HG02852 (cell line): ENCODE measurements around the gene RPS21.

Experiments used
- ATAC-seq: cut with Tn5 transposase; IDR thresholded peaks from one replicate; pipeline ENCODE4 v1.9.1; 2021; ENCODE audit warnings: mild to moderate bottlenecking, moderate library complexity; ENCODE audit not compliant: unreplicated experiment

RPS21 gene

GRCh38 chr20:62409086-62409853 is 22.4 kb downstream of the RPS21 start:
- ATAC-seq: no peak

- ATAC-seq: no peak
These were observed 23.2 kb downstream of the RPS21 start for GRCh38 chr20:62409931-62410745.

- no peak for ATAC-seq
These were observed 24.0 kb downstream of the RPS21 start for GRCh38 chr20:62410746-62411478.

- ATAC-seq: no peak
These were observed 24.7 kb downstream of the RPS21 start for GRCh38 chr20:62411479-62412193.

DNA sequence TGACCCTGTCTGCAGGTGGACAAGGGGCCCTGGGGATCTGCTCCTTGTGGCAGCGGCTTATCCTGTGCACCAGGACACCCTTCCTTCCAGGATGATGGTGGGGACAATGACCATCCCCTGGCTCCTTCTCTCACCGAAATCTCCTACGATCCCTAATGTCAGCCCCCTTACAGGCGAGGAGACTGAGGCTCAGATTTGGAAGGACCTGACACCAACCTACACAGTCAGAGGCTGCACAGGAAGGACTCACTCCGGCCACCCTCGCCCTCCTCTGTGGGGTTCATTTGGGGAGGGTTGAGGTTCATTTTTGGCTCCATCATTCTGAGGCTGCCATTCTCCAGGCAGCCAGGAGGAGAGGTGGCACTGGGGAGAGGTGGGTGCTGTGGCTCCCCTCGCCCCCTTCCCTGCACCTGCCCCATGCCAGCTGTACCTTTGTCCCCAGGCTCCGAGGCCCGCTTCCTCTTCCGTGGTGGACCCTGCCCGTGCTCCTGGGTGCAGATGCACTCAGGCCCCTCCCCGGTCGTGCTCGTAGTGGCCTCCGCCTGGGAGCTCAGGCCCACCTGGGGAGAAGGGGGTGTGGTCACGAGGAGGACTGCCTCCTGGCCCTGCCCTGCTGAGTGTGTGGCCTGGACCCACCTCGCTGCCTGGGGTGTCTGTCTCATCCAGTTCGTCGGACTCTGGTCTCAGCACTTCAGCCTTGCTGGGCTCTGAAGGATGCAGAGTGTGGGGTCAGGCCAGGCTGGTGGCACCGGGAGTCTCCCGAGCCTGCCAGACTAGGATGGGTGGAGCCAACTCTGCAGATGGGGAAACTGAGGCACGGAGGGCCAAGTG is 25.5 kb downstream of the RPS21 start:
- ATAC-seq: no peak

DNA sequence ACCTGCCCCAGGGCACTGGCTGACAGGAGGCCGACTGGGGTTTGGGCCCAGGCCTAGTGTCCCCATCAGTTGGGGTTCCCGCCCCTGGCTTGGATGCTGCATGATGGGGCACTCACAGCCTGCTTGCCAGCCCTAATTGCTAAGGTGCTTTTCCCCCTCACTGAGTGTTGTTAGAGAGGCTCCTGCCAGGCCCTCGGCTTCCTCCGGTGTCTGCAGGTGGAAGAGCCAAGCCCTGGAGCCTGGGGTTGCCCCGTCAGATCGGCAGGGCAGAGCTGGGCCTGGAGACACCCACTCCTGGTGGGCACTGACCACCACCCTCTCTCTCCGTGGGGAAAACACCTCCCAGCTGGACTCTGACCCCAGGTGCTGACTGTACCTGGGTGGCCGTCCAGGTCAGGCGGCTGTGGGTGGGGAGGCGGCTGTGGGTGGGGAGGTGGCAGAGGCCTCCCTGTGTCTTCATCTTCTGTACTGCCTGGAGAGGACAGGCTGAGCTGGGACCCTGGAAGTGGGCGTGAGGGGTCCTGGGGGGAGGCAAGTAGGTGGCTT is 26.2 kb downstream of the RPS21 start:
- no peak for ATAC-seq

DNA sequence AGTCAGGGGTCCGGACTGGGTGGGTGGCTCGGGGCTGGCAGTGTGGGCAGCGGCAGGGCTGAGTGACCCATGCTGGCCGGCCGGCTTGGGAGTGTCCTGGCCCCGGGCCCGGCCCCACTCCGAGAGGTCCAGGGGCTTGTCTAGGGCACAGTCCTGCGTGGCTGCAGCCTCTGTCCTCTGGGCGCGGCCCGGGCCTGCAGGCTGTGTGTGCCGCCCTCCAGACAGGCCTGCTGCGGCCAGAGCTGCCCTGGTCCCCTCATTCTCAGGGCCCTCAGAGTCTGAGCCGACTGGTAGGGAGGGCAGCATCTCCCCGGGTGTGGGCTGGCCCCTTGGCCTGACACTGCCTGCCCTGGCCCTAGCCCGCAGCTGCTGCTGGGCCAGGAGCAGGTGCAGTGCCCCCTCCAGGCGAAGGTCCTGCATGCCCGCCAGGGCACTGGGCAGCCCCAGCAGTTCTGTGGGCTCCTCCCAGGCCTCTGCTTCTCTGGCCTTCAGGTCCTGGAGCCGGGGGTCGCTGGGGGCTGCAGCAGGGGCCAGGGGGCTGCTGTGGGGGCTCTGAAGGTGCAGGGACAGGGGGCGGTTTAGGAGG is 27.1 kb downstream of the RPS21 start:
- ATAC-seq: no peak

DNA sequence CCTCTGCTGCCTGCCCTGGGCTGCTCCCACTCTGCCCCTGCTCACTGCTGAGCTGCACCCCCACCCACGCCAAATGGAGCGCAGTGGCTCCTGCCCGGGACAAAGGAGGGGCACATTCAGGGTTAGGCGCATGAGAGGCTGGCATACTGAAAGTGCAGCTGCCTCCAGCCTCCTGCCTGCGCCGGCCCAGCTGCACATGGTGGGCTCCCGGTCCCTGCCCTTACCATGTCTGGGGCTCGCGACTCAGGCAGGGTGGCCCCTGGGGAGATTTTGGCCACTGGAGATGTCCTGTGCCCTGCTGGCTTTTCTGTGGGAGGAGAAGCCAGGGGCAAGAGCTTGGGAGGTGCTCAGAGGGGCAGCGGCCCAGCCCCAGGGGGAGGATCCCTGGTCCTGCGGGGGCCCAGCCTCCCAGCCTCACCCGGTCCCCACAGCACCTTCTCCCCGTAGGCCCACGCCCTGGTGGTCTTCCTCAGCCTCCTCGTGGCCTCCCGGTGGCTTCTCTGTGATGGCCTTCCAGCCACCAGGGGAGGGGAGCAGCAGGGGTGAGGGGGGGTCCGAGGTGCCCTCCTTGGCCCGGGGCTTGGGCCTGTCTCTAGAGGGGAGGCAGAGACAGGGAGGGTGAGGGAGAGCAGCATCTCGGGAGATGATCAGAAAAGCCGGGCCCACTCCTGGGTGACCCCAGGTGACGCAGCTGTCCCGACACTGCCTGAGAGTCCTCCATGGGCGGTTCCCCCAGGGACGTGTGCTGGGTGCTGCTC is 28.6 kb downstream of the RPS21 start:
- ATAC-seq: no peak

GRCh38 chr20:62416651-62417637 is 30.0 kb downstream of the RPS21 start:
- ATAC-seq: no peak

DNA sequence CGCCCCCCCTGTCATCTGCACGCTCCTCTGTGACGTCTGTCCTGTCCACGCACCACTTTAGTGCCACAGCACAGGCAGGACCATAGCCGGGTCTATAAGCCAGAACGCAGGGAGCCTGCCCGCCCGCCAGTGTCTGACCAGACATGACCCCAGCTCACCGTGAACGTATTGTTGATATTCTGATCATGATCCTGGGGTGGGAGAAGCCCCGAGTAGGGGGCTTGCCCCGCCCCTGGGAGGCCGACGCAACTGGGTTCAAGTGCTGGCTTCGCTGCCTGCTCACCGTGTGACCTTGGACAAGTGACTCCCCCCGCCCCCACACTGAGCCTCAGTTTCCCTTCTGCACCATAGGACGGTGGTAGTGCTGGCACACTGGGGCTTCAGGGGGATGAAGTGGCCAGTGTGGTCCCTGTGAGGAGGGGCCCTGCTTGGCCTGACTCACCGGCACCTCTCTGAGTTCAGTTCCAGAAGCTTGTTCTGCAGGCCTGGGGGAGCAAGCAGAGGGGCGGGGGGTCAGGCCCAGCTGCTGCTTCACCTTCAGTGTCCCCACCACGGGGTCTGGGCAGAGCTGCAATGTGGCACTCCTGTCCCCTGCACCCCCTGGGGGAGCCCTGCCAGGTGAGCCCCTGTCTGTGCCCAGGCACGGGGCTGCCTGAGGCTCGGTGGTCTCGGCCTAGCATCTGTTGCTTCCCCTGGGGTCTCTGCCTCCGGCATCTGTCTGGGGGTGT is 31.2 kb downstream of the RPS21 start:
- no peak for ATAC-seq

- ATAC-seq: no peak
These were observed 32.0 kb downstream of the RPS21 start for GRCh38 chr20:62418709-62419487.

DNA sequence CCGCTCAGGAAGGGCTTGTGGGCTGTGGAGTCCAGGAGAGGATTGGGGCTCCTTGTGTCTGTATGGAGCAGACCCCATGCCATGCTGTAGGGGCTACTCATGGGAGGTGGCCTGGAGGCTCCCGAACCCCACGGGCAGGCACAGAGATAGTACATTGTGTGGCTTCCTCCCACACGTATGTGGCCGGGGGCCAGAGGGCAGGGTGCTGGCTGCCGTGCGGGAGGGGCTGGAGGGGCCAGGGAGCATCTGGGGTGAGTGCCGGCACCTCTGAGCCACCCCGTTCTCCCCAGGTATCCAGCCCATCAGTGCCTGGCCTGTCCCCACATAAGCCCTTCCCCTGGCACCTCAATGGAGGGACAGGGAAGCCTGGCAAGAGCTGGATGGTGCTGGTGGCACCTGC is 32.9 kb downstream of the RPS21 start:
- no peak for ATAC-seq

DNA sequence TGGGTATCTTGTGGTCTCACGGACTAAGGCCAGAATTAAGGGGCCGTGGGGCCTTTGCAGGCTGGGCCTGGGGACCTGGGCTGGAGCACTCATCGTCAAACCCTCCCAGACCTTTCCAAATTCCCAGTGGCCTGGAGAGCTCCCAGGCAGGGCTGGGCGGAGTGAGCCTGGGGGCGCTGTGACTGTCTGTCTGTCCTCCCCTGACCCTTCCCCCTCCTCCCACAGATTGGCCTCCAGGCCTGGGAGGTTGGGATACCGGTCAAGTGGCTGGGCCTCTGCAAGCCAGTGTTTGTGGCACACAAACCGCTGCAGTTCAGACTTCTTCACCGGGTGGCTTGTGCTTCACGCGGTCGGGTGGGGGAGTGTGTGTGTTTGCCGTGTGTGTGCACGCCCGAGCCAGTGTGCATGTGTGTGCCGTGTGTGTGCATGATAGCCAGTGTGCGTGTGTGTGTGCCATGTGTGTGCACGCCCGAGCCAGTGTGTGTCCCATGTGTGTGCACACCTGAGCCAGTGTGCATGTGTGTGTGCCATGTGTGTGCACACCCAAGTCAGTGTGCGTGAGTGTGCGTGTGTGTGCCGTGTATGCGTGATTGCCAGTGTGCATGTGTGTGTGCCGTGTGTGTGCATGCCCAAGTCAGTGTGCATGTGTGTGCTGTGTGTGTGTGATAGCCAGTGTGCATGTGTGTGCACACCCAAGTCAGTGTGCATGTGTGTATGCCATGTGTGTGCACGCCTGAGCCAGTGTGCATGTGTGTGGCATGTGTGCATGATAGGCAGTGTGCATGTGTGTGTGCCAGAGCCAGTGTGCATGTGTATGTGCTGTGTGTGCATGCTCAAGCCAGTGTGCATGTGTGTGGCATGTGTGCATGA is 34.2 kb downstream of the RPS21 start:
- no peak for ATAC-seq

DNA sequence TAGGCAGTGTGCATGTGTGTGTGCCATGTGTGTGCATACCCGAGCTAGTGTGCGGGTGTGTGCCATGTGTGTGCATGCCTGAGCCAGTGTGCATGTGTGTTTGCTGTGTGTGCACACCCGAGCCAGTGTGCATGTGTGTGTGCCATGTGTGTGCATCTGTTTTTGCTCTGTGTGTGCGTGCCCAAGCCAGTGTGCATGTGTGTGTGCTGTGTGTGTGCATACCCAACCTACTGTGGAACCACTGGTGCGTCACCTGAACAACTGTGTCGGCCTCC is 34.8 kb downstream of the RPS21 start:
- ATAC-seq: no peak

DNA sequence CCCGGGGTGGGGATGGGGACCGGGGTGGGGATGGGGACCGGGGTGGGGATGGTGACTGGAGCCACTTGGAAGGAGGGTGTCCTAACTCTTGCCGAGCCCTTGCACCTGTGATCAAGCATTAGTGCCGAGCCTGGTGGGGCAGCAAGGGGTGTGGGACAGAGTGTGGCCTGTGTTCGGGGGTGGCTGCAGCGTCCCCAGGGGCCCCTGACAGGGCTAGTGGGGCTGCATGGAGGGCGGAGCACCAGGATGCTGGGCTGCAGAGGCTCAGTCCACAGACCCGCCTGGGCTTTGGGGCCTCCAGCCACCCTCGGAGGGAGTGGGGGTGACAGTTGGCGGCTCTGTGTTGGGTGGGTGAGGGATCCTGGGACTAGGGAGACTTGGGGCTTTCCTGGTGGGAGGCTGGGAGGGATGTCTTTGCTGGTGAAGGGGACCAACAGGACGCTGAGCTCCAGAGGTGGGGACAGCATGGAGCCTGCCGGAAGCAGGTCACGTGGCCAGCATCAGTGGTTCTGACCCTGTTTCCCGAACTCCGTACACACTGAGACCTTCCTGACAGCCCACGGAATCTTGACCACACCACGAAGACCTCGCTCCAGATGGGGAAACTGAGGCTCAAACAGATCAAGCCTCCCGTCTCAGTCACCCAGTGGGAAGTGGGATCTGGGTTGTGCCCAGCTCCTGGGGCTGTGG is 35.9 kb downstream of the RPS21 start:
- no peak for ATAC-seq
